Activated CD8-positive, alpha-beta memory T cell treated with anti-CD3 and anti-CD28 coated beads for 24 hours (primary cell): ENCODE data around the gene CREB3L2.

Experiments used
- DNase-seq: peaks from one replicate; pipeline ENCODE4 v3.0.0-alpha.2; 2020

The CREB3L2 gene

GRCh38 chr7:137891016-137891655 lies 110.8 kb downstream of the CREB3L2 start:
- DNase-seq, result no peak

DNA sequence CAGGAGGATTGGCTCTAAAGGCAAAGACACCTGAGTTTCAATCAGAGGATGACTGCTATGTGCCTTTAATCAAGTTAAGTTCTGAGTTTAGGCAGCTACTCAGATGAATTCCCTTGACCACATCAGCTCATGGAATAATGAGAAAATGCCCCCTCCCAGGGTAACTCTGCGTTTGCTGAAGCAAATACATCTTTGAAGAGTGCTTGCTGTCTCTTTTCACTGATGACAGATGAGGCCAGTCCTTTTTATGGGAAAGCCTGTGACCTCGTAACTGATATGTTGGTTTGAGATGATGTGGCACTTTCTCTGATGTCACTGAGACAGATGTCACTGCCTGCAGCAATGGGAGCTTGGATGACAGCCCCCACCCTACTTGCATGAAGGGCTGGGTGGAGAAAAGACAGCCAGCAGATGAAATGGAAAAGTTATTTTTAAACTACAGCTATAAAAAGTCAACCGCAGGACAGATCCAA lies 111.4 kb downstream of the CREB3L2 start:
- no peak for DNase-seq

DNA sequence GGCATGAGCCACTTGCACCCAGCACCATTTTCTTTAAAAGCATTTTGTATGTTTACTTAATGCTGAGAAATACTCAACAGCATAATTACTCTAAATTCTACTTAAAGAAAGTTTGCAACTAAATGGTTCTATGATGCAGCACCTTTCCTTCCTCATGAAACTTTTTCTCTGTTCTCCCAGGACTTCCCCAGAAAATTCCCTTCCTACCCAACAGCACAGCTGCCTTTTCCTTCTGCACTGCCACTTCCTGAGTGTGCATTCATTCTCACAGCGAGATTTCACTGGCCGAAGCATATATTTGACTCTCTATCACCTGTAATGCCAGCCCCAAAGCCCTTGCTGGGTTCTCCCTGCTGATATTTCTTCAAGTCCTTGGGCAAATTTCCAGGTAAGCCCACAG lies 113.6 kb downstream of the CREB3L2 start:
- DNase-seq, result no peak

DNA sequence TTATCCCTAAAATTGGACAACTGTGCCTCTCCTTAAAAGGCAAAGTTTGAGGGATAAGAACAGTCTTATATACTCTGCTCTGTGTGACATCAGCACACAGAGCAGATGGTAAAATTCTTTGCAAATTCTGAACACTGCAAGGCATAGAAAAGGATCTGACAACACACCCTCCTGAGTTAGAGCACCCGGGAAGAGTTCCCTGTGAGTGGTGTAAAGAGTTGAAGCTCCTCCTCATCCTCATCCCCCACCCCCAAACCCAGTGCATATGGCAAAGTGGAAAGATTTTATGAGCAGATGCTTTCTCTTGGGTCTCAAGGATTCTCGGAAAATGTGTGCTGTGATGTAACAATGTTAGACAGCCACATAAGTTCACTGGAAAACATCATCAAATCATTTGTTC lies 115.1 kb downstream of the CREB3L2 start:
- DNase-seq, result no peak

- no peak for DNase-seq
Observed at GRCh38 chr7:137886281-137886680, 115.6 kb downstream of the CREB3L2 start.

DNA sequence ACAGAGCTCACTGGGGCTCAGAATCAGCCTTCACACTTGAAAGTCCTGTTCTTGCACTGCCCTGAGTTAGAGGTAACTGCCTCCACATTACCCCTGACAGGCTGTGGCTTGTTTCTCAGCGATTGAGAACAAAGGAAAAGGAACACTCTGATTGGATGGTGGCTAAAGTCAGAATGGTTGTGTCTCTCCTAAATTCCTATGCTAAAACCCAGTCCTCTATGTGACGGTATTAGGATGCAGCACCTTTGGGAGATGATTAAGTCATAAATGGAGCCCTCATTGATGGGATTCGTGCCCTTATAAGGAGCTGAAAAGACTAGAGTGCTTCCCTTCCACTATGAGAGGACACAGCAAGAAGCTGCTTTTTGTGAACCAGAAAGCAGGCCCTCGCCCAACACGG lies 116.2 kb downstream of the CREB3L2 start:
- DNase-seq, result no peak

DNA sequence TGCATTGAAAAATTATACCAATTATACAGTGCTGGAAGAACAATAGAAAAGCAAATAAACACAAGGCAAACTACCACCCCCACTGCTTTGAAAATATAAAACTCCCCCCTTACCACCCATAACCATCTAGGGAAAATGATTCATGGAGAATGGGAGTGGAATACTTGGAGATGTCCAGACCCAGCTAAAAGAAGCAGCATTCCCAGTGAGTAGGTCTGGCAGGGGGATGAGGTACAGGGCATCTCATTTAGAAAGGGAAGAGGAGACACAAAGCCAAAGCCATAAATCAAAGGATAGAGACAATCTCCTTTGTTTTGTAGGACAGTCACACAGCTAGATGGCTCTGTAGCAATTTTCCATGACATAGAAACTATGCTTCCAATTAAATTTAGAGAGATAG lies 119.1 kb downstream of the CREB3L2 start:
- DNase-seq, result no peak

- no peak for DNase-seq
Observed at GRCh38 chr7:137882261-137882668, 119.6 kb downstream of the CREB3L2 start.

DNA sequence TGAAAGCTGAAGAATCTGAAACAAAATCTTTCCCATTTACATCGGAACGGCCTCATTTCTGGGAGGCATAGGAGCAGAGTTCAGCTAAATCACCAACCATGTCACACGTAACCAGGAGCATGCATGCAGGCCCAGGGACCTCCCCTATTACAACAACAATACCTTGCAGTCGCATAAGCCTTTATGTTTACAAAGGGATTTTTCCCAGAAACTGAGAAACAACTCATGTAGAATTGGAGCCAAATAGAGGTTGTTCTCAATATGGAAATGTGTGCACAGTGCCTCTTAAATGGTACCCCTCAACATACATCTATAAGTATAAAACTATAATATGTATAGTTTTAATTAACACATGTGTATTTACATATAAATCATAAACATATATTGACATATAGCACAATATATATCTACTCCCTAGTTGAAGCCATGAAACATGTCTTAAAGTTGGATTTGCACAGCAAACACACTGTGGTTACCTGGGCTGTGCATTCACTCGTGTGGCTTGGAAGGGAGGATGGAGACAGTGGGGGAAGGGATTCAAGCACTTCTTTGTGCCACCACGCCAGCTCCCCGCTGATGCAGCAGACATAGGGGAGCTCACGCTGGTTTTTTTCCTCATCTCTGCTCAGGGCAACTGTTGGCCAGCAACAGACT lies 120.2 kb downstream of the CREB3L2 start:
- no peak for DNase-seq

GRCh38 chr7:137880432-137880831 lies 121.5 kb downstream of the CREB3L2 start:
- no peak for DNase-seq

DNA sequence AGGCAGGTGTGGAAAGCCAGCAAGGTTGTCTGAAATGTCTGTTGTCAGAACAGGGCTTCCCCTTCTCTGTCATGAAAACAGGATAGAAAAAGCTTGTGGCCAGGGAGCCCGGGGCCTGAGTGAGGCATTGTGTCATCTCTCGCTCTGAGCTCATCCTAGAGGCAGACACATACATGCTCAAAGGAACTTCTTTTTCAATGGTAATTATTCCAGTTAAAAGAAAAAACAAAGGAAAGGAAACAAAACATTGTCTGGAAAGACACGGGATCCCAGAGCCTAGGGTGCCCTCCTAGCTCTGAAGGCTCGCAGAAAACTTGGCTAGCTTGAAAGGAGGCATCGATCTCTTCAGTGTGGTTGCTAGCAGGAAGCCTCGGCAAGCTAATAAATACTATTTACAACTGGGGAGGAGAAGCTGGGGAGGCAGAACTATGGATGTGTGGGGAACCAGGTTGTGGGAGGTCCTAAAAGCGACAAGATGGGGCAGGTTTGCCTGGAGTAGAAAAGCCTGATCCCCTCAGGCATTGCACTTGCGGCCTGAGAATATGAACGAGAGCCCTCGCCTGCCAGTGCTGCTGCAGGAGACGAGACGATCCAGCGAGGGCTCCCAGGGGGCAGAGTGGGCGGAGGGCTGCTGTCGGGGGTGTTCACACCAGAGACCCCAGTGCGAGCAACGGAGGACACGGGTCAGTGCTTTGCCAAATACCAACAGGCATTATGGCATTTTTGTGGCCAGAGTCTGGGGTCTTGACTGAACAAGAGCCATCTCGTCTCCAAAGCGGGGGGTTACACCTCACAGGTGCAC lies 122.3 kb downstream of the CREB3L2 start:
- DNase-seq, result no peak

DNA sequence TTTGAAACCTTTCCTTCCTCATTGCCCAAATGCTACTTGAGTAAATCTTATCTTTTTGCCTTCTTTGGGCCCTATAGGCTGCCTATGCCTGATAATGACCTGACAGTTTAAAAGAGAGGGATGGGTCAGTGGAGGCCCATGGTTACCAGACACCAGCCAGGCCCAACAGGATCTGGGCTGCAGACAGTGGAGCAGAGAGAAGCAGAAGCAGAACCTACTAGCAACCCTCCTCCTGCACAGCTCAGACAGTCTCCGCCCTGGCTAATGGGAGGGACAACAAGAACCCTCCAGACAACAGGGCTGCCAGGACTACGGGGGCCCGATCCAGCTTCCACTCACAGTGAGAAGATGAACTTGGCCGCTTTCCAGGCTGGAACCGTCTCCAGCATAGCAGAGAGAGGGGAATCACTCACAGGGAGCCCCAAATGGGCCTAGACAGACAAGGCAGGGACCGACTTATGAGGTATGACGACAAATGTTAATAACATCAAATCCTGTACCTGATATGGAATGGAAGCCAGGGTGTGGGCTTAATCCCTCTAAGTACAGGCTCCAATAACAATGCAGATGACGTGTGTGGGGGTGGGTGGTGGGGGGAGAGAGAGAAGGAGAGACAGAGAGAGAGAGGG lies 123.4 kb downstream of the CREB3L2 start:
- no peak for DNase-seq

DNA sequence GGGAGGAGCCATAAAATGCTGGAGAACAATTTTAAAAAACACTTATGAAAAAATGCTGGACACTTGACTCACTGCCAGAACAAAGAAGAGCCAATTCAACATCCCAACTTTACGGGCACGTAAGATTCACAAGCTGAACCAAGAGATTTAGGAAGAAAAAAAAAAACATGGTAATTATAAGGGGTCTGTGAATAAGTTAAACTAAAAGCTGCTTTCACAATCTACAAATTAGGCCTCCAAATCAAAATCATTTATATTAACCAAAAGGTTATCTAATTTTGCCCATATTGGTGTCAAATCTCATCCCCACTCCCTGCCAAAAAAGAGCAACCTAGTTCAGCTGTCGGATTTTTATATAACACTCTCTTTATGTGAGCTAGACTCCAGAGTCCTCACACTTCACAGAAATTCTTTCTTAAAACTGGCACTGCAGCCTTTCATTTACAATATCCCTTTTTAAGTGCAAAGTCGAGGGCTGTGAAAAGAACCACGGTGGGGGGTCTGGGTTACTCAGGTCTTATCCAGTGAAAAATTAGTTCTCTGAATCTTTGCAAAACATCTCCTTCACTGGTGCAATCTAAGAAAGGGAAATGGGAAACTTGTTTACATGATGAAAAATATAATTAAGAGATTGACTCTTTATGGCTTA lies 124.7 kb downstream of the CREB3L2 start:
- DNase-seq, result no peak

DNA sequence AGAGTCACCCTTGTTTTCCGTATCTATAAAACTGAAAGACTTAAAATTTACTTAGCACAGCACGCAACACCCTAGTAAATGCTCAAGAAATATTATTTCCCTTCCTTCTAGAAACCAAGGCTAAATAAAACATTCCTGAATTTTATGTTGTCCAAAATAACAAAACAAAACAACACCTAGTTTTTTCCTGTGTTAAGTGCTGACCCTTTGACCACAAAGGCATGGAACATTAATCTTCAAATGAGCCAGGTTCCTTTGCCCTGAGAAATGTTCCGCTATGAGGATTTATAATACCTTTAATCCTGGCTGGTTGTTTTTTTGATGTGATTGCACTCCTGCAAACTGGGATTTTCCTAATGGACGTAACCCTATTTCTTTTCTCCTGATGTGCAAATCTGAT lies 126.1 kb downstream of the CREB3L2 start:
- DNase-seq, result no peak

DNA sequence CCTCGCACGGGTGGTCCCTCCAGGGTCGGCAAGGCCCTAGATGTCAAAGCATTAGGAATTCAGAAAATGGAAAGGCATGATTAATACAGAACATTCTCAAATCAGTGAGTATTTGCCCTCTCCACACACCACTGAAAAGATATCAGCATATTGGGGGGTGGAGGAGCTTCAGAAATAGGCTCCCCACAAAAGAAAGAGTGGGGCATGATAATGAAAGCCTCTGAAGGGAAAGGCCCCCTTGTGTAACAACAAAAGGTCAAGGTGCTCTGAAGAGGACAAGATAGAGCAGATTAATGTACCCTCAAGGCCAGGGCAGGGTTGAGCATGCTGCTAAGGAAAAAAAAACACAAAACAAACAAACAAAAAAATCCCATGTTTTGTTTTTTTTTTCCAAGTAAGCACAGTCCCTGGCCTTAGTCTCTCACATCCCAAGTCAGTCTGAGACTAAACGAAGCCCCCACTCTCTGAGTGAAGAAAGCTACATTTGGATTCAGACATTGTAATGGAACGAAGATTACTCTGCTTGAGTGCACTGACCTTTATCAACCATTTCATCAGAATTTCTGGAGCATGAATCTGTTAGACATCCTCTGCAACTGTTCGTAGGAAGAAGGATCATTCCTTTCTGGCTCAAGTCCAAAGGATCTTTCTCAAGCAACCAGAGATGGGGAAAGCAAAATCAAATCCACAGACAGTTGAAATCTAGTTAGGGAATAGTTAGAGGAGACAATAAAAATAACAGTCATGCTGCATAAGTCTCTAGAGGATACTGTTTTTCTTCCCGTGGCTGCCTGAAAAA lies 127.7 kb downstream of the CREB3L2 start:
- DNase-seq, result no peak

- no peak for DNase-seq
Observed at GRCh38 chr7:137873524-137873923, 128.4 kb downstream of the CREB3L2 start.

GRCh38 chr7:137871170-137871915 lies 130.5 kb downstream of the CREB3L2 start:
- DNase-seq, result no peak

GRCh38 chr7:137870684-137871083 lies 131.2 kb downstream of the CREB3L2 start:
- no peak for DNase-seq

DNA sequence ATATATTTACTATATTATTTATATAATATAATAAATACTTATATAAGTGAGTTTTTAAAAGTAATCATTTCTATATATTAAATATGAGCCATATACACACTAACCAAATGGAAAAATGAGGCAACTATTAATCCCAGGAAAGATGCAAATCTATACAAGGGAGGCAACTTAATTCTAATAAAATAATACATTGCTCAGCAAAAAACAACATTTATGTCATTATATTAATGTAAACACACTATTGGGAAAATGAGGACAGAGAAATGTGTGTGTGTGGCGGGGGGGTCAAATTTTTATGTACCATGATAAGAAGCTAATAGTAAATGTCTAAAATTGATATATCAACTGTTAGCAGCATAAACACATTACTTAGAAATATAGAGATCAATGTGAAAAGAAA lies 131.8 kb downstream of the CREB3L2 start:
- DNase-seq, result no peak

DNA sequence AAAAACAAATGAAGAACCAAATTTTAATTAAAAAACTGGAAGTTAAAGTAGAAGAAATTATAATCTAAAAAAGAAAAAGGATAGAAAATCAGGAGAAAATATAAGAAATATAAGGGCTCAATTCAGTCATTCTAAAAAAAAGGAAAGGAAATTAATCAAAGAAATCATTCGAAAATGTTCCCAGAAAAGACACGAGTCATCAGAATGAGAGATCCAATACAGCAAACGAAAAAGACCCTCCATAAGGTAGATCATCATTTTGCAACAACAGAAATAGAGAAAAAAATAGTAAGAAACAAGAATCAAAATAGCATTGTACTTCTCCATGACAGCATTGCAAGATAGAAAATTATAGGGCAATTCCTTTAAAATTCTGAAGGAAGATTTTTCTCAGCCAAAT lies 132.6 kb downstream of the CREB3L2 start:
- no peak for DNase-seq

DNA sequence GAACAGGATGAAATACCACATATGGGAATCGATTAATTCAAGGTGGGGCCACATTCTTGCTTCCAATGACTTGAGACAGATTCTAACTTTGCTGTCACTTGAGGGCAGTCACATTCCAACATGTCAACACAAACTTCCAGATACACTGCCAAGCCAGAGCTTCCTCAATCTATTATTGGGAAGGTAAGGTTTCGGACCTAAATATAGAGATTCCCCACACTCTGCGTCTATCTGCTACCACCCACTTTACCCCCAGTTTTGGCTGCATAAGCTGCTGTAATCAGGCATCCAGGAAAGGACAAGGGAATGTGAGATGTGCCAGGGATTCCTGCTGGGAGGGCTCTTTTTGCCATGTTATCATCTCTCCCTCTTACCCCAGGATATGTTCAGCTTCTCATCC lies 134.6 kb downstream of the CREB3L2 start:
- DNase-seq, result no peak
